ENCODE results near the gene CD7.
A peak's percentile ranks its signal among the peaks of the same experiment; 100 is the strongest.
"Not testable (repeated sequence)": the region's sequence is repeated elsewhere in the genome, so short reads cannot be mapped to it uniquely, and the experiment has no call there.

Gene CD7

GRCh38 chr17:82317394-82318168 lies at the start of gene CD7:
Gene CD7 (minus strand): TSS chr17:82317608. CDS start chr17:82317495, 113 bp downstream.
- Histone ChIP-seq H2AFZ (ENCODE audit: low read depth, low read length) (no peak within 1 kb of the TSS), H3K9me3 (ENCODE audit: insufficient read depth, low read length) (no peaks in the 10 kb centered on the region), H3K9ac (ENCODE audit: low read length) (no peak within 1 kb of the TSS), H3K4me1 (ENCODE audit: low read length) (peaks cover 14% of the 10 kb centered on the region), H3K36me3 (replicated peaks; ENCODE audit: low read depth, low read length) (no peaks in the 10 kb centered on the region), H3K79me2 (ENCODE audit: low read length) (no peaks in the 10 kb centered on the region), H3K27me3 (ENCODE audit: low read depth, low read length) (no peaks in the 10 kb centered on the region), H3K4me2 (ENCODE audit: low read length) (no peak within 1 kb of the TSS), H3K27ac (ENCODE audit: low read length) (no peak within 1 kb of the TSS), H4K20me1 (ENCODE audit: insufficient read depth, low read length) (no peaks in the 10 kb centered on the region), H3K4me3 (ENCODE audit: low read length) (no peak within 1 kb of the TSS)
- TF ChIP-seq EZH2phosphoT487 (IDR thresholded peaks at IDR 0.05; ENCODE audit: low read depth) (no peak), CTCF (IDR thresholded peaks at IDR 0.05; ENCODE audit: low read depth, low read length) (no peak)

- Histone ChIP-seq H3K27me3 (ENCODE audit: low read depth, low read length) (no peaks in the 10 kb centered on the region), H3K4me3 (ENCODE audit: low read length) (peak overlapping the region; percentile 83), H3K9ac (ENCODE audit: low read length) (peak overlapping the region; percentile 94), H3K27ac (ENCODE audit: low read length) (peak overlapping the region; percentile 74), H3K9me3 (ENCODE audit: insufficient read depth, low read length) (no peaks in the 10 kb centered on the region), H4K20me1 (ENCODE audit: insufficient read depth, low read length) (no peaks in the 10 kb centered on the region), H3K79me2 (ENCODE audit: low read length) (no peaks in the 10 kb centered on the region), H3K4me2 (ENCODE audit: low read length) (peak overlapping the region; percentile 86), H2AFZ (ENCODE audit: low read depth, low read length) (no peak overlapping the region), H3K36me3 (replicated peaks; ENCODE audit: low read depth, low read length) (no peaks in the 10 kb centered on the region), H3K4me1 (ENCODE audit: low read length) (peaks cover 24% of the 10 kb centered on the region)
- TF ChIP-seq EZH2phosphoT487 (IDR thresholded peaks at IDR 0.05; ENCODE audit: low read depth) (no peak), CTCF (IDR thresholded peaks at IDR 0.05; ENCODE audit: low read depth, low read length) (no peak)
Observed at GRCh38 chr17:82366749-82367148, 49.3 kb upstream of the CD7 start.

- Histone ChIP-seq H3K4me3 (ENCODE audit: low read length) (no peak overlapping the region), H3K36me3 (replicated peaks; ENCODE audit: low read depth, low read length) (no peaks in the 10 kb centered on the region), H3K9me3 (ENCODE audit: insufficient read depth, low read length) (no peaks in the 10 kb centered on the region), H4K20me1 (ENCODE audit: insufficient read depth, low read length) (no peaks in the 10 kb centered on the region), H3K9ac (ENCODE audit: low read length) (no peak overlapping the region), H3K27ac (ENCODE audit: low read length) (no peak overlapping the region), H3K79me2 (ENCODE audit: low read length) (no peaks in the 10 kb centered on the region), H3K27me3 (ENCODE audit: low read depth, low read length) (no peaks in the 10 kb centered on the region), H3K4me1 (ENCODE audit: low read length) (peaks cover 23% of the 10 kb centered on the region), H3K4me2 (ENCODE audit: low read length) (no peak overlapping the region), H2AFZ (ENCODE audit: low read depth, low read length) (no peak overlapping the region)
- TF ChIP-seq CTCF (IDR thresholded peaks at IDR 0.05; ENCODE audit: low read depth, low read length) = no peak
- no peak for TF ChIP-seq EZH2phosphoT487 (IDR thresholded peaks at IDR 0.05; ENCODE audit: low read depth)
Observed at GRCh38 chr17:82365606-82366295, 48.3 kb upstream of the CD7 start.

GRCh38 chr17:82361885-82362633 lies 44.7 kb upstream of the CD7 start:
- no peaks in the 10 kb centered on the region for H3K79me2 ChIP-seq (ENCODE audit: low read length)
- H3K27ac ChIP-seq (ENCODE audit: low read length) = peak overlapping the region; percentile 20; the same call in 1 of the 2 replicates
- H3K9ac ChIP-seq (ENCODE audit: low read length) = no peak overlapping the region
- no peaks in the 10 kb centered on the region for H4K20me1 ChIP-seq (ENCODE audit: insufficient read depth, low read length)
- H3K27me3 ChIP-seq (ENCODE audit: low read depth, low read length) = no peaks in the 10 kb centered on the region
- TF ChIP-seq EZH2phosphoT487 (IDR thresholded peaks at IDR 0.05; ENCODE audit: low read depth) (no peak), CTCF (IDR thresholded peaks at IDR 0.05; ENCODE audit: low read depth, low read length) (no peak)
- no peaks in the 10 kb centered on the region for H3K36me3 ChIP-seq (replicated peaks; ENCODE audit: low read depth, low read length)
- H3K4me3 ChIP-seq (ENCODE audit: low read length) = no peak overlapping the region
- peaks cover 33% of the 10 kb centered on the region for H3K4me1 ChIP-seq (ENCODE audit: low read length)
- H3K4me2 ChIP-seq (ENCODE audit: low read length) = no peak overlapping the region
- no peak overlapping the region for H2AFZ ChIP-seq (ENCODE audit: low read depth, low read length)
- H3K9me3 ChIP-seq (ENCODE audit: insufficient read depth, low read length) = no peaks in the 10 kb centered on the region

- H3K4me2 ChIP-seq (ENCODE audit: low read length); H4K20me1 ChIP-seq (ENCODE audit: insufficient read depth, low read length); H2AFZ ChIP-seq (ENCODE audit: low read depth, low read length); H3K36me3 ChIP-seq (replicated peaks; ENCODE audit: low read depth, low read length); H3K79me2 ChIP-seq (ENCODE audit: low read length); H3K4me3 ChIP-seq (ENCODE audit: low read length); H3K9me3 ChIP-seq (ENCODE audit: insufficient read depth, low read length); H3K9ac ChIP-seq (ENCODE audit: low read length); H3K27me3 ChIP-seq (ENCODE audit: low read depth, low read length): not testable (repeated sequence)
- Histone ChIP-seq H3K4me1 (ENCODE audit: low read length) (peaks cover 34% of the 10 kb centered on the region), H3K27ac (ENCODE audit: low read length) (peak overlapping the region; percentile 41)
Observed at GRCh38 chr17:82359451-82360074, 42.2 kb upstream of the CD7 start.
